ENCODE measurements around the gene AFF2.

Gene AFF2

GRCh38 chrX:148633218-148633908 lies 132.9 kb downstream of the AFF2 start:
- no peak overlapping the region for H3K27ac ChIP-seq
- no peak for TF ChIP-seq CTCF (conservative IDR thresholded peaks at IDR 0.05)

- no peak overlapping the region for H3K27ac ChIP-seq
- no peak for TF ChIP-seq CTCF (conservative IDR thresholded peaks at IDR 0.05)
Observed at GRCh38 chrX:148634591-148634990, 134.2 kb downstream of the AFF2 start.

GRCh38 chrX:148643460-148643859 lies 143.0 kb downstream of the AFF2 start:
- no peak for TF ChIP-seq CTCF (conservative IDR thresholded peaks at IDR 0.05)
- no peak overlapping the region for H3K27ac ChIP-seq

GRCh38 chrX:148647651-148648050 lies 147.2 kb downstream of the AFF2 start:
- no peak for TF ChIP-seq CTCF (conservative IDR thresholded peaks at IDR 0.05)
- H3K27ac ChIP-seq = no peak overlapping the region

- no peak for TF ChIP-seq CTCF (conservative IDR thresholded peaks at IDR 0.05)
- no peak overlapping the region for H3K27ac ChIP-seq
Observed at GRCh38 chrX:148649145-148649795, 148.9 kb downstream of the AFF2 start.

- no peak overlapping the region for H3K27ac ChIP-seq
- TF ChIP-seq CTCF (conservative IDR thresholded peaks at IDR 0.05) = no peak
Observed at GRCh38 chrX:148658115-148658730, 157.8 kb downstream of the AFF2 start.

- no peak for TF ChIP-seq CTCF (conservative IDR thresholded peaks at IDR 0.05)
- H3K27ac ChIP-seq = no peak overlapping the region
Observed at GRCh38 chrX:148659481-148659880, 159.1 kb downstream of the AFF2 start.
